CD4-positive, alpha-beta T cell treated with Interleukin-4 for 4 hours (primary cell): ENCODE measurements around the gene TMEM175.
"Not testable (repeated sequence)": the region's sequence is repeated elsewhere in the genome, so short reads cannot be mapped to it uniquely, and the experiment has no call there.

Experiments
- DNase-seq: peaks from one replicate; pipeline ENCODE4 v3.0.0-alpha.2; 2020

Gene TMEM175

GRCh38 chr4:973431-974397 is 41.5 kb downstream of the TMEM175 start, which contains the start of gene DGKQ:
TSS of gene DGKQ (minus strand) at chr4:973569. CDS start at chr4:973482, 87 bp downstream.
- DNase-seq = peak; percentile 85

DNA sequence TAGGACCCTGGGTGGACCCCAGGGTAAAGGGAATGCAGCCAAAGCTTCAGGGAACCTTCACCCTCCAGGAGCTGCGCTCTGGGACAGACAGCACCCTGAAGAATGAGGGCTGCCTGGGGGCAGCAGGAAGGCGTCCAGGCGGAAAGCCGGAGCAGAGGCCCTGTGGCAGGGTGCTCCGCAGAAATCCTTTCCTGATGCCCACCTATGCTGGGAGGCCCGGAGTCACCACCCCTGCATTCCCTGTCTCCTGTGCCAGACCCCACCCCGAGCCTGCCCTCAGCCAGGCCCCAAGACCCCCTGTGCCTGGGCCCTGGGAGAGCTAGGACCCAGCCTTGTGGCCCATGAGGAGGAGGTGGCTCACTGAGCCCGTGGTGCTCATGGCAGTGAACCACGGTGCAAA is 42.4 kb downstream of the TMEM175 start:
- no peak for DNase-seq

DNA sequence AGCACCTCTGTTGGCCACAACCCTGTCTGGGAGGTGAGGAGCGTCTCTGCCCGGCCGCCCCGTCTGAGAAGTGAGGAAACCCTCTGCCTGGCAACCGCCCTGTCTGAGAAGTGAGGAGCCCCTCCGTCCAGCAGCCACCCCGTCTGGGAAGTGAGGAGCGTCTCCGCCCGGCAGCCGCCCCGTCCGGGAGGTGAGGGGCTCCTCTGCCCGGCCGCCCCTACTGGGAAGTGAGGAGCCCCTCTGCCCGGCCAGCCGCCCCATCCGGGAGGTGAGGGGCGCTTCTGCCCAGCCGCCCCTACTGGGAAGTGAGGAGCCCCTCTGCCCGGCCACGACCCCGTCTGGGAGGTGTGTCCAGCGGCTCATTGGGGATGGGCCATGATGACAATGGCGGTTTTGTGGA is 43.8 kb downstream of the TMEM175 start:
- DNase-seq = not testable (repeated sequence)

DNA sequence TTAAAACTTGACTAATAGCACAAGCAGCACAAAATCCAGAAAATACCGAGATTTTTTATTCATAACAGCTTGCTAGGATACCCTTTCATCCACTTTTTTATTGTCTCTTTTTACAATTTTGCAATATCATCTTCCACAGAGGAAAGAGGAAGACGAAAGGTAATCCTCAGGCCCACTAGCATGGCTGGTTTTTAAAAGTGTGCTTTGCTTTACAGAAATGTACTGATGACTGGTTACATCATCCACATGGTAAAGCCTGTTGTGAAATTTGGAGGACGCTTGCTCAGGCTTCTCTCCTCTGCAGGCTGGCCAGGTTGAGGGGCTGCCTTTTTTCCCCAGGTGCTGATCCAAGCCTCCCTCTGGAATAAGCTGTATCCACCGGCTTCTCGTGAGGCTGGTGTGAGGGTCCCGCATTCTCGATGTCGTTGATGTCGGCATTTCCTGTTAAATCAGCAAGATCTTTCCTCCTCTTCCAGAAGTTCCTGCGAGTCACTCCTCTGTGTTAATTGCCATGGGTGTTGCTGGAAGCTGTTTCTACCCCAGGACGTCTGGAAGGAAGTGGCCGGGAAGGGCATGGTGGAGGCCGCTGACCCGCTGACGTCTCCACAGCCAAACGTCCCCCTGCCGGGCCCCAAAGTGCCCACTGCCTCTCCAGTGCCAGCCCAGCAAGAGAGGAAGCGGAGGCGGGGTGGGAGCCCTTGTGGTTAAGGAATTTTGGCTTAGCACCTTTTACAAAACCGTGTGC is 46.9 kb downstream of the TMEM175 start:
- DNase-seq = no peak

DNA sequence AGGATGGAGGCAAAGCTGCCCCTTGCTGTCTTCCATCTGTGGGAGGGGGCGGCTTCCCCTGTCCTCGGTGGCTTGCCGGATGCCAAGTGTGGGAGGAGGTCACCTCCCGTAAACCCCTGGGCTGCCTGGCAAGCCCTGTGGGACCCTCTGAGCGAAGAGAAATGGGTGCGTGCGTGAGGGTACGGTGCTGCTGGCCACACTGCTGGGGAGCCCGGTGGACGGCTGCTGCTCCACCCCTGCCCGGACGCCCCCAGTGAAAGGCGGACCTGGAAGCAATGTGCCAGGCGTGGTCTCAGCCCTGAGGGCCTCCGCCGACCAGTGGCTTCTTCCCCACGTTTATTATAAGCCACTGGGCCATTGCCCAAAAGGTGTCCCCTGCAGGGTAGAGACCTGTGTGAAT is 50.0 kb downstream of the TMEM175 start:
- DNase-seq = no peak

DNA sequence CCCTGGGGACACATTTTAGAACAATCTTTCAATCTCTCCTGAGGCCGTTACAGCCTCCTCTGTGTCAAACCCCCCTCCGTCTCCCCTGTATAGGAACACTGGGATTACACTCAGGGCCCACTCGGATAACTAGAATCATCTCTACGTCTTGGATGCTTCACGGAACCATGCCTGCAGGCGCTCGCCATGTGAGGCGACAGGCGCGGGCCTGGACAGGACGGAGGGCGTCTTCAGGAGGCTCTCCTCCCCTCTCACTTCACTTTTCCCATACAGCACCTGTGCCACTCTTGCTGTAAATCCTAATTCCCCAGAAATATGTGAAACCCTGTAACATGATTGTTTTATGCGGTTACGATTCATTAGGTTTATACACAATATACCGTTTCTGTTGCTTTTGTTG is 50.6 kb downstream of the TMEM175 start:
- DNase-seq = no peak

DNA sequence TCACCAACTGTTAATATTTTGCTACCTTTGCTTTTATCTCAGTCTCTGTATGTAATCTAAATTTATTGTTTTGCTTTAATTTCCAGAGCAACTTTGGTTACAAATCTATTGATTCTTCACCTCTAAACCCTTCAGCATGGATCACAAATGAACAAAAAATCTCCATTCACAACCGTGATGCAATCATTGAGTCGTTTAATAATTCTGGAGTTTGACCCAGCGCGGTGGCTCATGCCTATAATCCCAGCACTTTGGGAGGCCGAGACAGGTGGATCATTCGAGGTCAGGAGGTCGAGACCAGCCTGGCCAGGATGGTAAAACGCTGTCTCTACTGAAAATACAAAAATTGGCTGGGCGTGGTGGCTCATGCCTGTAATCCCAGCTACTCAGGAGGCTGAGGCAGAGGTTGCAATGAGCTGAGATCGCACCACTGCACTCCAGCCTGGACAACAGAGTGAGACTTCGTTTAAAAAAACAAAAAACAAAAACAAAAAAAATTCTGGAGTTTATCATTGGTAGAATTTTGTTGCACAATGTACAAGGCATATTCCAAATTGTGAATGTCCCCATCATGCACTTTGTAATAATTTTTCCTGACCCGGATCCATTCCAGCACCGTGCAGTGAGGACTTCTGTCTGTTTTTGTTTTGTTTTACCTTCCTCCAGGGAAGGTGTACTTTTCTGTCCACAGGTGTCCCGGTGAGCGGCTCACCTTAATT is 52.2 kb downstream of the TMEM175 start:
- no peak for DNase-seq

DNA sequence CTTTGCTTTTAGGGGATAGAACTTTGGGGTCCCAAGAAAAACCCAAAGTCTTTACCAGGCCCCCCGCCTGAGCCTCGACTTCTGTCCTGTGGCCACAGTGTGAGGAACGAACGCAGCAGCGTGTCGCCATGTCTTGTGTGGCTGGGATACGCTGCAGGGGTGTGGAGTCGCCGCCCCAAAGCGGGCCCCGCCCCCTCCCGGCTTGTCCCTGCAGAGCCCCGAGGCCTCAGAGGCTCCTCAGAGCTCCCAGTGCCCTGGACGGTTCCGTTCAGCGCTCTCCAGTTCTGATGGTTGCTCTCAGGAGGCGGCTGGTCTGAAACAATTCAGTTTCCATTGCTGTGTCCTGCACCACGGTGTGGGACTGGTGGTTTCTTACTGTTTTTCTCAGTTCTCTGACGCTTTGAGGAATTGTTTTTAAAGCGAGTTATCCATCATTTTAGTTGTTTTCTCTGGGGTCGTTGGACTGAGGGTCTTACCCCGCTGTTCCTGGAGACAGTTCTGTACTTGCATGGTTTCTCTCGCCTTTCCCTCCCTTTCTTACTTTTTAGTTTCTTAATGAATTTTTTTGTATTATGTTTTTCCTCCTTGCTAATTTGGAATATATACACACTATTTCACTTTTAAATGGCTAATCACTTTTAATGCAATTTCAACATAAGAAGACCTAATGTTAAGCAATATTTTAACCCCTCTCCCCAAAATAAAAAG is 53.0 kb downstream of the TMEM175 start:
- peak; percentile 58 for DNase-seq

GRCh38 chr4:986428-986878 is 54.2 kb downstream of the TMEM175 start:
- DNase-seq = no peak

DNA sequence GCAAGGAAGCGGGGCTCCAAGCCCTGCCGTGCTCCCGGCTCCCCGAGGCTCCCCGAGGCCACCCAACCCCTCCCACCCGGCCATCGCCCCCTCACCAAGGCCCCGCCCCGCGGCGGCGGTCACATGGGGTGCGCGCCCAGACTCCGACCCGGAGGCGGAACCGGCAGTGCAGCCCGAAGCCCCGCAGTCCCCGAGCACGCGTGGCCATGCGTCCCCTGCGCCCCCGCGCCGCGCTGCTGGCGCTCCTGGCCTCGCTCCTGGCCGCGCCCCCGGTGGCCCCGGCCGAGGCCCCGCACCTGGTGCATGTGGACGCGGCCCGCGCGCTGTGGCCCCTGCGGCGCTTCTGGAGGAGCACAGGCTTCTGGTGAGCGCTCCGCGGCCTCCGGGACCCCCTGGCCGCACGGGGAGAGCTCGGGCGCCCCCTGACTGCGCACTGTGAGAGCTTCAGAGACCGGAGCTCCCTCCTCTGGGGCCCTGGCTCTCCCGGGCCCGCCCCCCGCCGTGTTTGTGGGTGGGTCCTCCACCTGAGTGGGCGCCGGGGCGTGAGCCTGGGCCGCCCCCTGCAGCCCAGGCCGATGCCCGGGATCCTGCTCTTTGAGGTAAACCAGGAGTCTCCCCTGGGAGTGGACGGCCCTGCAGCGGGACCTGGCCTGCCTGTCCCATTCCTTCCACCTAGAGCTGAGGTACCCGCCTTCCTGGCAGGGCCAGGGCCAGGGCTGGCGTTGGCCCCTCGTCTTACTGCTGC is 54.8 kb downstream of the TMEM175 start, which contains the start of gene IDUA:
IDUA (plus strand) TSS at position 166 of the 745 bp plus-strand sequence; CDS start at position 207, 41 bp downstream.
- peak; percentile 83 for DNase-seq

GRCh38 chr4:987624-988513 is 55.6 kb downstream of the TMEM175 start:
- no peak for DNase-seq

DNA sequence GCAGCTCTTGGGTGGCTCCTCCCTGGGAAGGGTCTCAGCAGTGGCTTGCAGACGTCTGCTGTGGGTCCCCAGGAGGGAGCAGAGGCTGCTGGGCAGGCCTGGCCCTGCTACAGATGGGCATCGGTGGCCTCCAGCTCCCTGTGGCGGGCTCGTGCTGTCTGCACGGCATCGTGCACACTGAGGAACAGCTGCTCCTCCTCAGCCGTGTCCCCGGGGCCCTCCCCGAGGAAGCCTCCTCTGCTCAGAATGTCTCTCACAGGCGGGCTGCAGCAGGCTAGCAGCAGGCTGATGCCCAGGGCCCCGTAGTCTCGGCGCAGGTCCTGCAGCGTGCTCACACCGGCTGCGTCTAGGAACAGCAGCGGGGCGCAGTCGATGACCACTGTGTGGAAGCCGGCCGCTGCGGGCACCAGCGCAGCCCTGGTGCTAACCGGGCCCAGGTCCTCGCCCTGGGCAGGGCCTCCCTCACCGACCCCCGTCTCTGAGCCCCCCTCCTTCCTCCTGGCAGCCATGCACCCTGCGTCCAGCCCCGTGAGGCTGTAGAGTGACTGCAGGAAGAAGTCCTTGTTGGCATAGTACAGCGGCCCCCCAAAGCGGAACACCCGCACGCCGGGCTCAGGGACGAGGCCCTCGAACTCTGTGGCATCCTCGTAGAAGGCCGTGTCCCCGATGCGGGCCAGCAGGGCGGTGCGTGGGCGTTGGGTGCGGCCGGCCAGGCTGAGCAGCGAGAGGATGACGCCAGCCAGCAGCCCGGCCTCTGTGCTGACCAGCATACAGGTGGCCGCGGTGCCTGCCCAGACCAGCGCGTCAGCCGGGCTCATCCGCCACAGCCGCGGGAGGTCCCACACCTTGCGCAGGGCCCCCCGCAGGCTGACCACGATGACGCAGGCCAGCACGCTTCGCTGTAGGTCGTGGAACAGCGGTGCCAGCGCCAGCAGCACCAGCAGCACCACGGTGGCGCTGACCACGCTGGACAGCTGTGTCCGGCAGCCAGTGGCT is 56.8 kb downstream of the TMEM175 start:
- no peak for DNase-seq

GRCh38 chr4:989722-990471 is 57.6 kb downstream of the TMEM175 start:
- DNase-seq = no peak

DNA sequence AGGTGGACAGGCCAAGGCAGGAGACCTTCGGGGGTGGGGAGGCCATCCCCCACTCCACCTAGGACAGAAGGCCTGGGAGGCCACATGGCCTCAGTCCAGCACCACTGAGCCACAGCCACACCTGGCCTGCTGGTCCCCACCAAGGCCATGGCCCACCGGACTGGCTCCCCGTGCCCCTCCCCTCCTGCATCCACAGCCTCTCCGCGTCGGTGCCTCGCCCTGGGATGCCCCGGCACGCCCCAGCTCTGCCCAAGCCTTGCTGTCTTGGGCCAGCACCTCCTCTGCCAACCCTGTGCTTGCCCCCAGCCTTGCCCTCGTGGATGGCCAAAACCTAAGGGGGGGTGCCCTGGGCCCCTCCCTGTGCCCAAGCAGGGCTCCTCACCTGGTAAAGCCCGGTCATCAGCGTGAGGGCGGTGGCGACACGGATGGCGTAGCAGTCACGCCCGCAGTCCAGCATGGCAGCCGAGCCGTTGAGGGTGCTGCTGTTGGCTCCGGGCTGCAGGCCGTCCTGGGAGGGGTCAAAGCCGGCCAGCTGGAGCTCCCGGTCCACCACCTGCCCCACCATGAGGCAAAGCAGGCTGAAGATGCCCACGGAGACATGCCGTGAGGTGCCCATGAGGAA is 58.6 kb downstream of the TMEM175 start:
- no peak for DNase-seq

GRCh38 chr4:991451-992296 is 59.4 kb downstream of the TMEM175 start:
- no peak for DNase-seq

DNA sequence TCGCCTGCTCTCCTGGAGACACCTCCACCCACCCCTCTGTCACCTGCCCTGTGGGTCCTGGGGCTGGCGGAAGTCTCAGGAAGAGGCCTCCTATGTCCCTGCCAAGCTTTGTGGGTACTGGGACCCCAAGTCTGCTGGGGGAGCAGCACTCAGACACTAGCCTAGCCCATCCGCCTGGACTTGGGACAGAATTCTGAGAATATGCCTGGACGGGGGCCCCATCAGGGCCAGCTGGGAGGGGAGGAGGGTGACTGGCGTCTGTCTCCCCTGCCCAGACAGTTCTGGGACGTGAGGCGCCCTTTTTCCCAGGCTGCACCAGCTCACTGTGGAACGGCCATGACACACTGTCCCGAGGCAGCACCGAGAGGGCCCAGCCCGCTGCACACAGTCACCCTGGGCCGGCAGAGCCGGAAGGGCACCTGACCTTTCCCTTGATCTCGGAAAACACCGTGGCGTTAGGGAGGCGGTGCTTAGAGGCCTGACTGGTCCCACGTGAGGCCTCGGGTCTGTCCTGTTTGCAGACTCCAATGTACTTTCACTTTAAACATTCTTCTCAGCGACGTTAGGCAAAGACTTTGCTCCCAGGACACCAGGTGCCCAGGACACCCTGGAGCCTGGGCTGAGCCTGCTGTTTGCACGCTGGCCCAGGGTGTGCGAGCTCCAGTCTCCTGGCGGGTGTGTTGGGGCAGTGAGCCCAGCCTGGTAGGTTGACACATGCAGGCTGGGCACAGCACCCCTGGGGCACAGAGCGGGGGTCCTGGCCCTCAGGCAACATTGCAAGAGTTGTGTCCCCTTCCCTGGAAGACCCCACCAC is 60.2 kb downstream of the TMEM175 start:
- DNase-seq = no peak
